Kidney epithelial cell (primary cell): ENCODE measurements around the gene TMEM179. TPM values are rescaled to one million over a fixed set of nuclear protein-coding genes. Genes with fewer than 3 reads are reported as not detected.

Source experiments
- DNase-seq: peaks from one replicate; pipeline ENCODE4 v3.0.0-alpha.2; 2010; ENCODE audit warnings: low read depth
- H3K27me3 ChIP-seq: 2 replicates; pipeline ENCODE4 v1.6.0; 2011; ENCODE audit warnings: low read length; ENCODE audit not compliant: control insufficient read depth, insufficient read depth
- H3K36me3 ChIP-seq: 2 replicates; pipeline ENCODE4 v1.5.1; 2011; ENCODE audit warnings: low read length; ENCODE audit not compliant: control insufficient read depth, insufficient read depth
- H3K4me3 ChIP-seq: 2 replicates; pipeline ENCODE4 v1.5.1; 2011; ENCODE audit warnings: low read depth, mild to moderate bottlenecking, control low read depth, low read length
- total RNA-seq: library from RNA; depleted of rRNA; stranded (reverse); fragments of >200 nt; gene quantifications from 2 replicates; pipeline ENCODE4 v1.2.3, GENCODE V29; 2015
- TF ChIP-seq, protein P1 (sequence below): IDR thresholded peaks from 2 replicates; pipeline ENCODE4 v1.5.1; 2011; ENCODE audit warnings: mild to moderate bottlenecking, moderate library complexity, low read length, control low read depth, inconsistent platforms; ENCODE audit not compliant: insufficient read depth, poor library complexity, severe bottlenecking

TMEM179 gene
- total RNA-seq, 1 donor from 2014 or later: not detected

DNA sequence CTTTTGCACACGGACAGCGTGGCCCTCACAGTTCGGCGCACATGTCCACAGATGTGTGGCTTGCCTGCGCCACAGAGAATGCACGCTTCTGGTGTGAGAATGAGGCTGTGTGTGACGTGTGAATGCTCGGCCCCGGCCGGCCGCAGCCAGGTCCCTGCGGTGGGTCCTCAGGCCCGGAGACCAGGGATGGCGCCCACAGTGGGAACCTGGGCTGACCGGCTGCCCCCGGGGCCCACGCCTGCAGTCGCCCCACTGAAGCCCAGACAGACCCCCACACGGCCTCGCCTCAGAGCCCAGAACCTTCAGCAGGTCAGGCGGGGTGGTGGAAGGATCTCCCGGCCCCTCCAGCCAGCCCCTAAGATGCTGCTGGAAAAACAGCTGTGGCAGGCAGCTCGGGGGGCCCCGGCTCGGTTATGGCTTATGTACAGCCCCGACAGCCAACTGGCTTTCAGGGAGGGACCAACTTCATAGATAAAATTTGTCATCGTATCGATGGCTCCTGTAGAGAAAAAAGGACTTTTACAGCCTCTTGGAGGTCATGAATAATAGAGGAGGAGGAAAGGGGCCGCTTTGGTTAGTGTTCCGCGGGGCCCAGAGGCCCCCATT, 29.5 kb downstream of the TMEM179 start:
- Histone ChIP-seq H3K4me3 (no peak overlapping the region), H3K36me3 (no peaks in the 10 kb centered on the region), H3K27me3 (peaks cover 38% of the 10 kb centered on the region)
- DNase-seq: no peak
- TF ChIP-seq, protein P1, sequence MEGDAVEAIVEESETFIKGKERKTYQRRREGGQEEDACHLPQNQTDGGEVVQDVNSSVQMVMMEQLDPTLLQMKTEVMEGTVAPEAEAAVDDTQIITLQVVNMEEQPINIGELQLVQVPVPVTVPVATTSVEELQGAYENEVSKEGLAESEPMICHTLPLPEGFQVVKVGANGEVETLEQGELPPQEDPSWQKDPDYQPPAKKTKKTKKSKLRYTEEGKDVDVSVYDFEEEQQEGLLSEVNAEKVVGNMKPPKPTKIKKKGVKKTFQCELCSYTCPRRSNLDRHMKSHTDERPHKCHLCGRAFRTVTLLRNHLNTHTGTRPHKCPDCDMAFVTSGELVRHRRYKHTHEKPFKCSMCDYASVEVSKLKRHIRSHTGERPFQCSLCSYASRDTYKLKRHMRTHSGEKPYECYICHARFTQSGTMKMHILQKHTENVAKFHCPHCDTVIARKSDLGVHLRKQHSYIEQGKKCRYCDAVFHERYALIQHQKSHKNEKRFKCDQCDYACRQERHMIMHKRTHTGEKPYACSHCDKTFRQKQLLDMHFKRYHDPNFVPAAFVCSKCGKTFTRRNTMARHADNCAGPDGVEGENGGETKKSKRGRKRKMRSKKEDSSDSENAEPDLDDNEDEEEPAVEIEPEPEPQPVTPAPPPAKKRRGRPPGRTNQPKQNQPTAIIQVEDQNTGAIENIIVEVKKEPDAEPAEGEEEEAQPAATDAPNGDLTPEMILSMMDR: no peak

DNA sequence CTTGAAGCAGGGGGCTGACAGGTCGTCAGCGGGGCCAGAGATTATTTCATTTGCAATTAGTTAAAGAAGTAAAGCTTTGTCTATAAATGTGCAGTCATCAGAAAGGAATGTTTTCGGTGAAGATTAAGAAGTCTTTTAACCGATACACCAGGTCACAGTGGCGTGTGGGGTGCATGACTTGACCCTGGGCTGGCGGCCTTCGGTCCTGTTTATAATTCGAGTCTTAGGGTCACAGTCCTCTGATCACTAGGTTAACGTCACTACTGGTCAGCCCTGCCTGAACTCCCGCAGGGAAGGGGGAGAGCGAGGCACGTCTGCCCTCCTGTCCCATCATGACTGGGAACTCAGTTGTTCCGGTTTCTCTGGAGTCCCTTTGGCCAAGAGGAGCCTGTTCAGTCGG, 30.0 kb downstream of the TMEM179 start:
- TF ChIP-seq, protein P1: no peak
- no peaks in the 10 kb centered on the region for H3K36me3 ChIP-seq
- H3K27me3 ChIP-seq: peaks cover 41% of the 10 kb centered on the region
- no peak for DNase-seq
- H3K4me3 ChIP-seq: no peak overlapping the region

DNA sequence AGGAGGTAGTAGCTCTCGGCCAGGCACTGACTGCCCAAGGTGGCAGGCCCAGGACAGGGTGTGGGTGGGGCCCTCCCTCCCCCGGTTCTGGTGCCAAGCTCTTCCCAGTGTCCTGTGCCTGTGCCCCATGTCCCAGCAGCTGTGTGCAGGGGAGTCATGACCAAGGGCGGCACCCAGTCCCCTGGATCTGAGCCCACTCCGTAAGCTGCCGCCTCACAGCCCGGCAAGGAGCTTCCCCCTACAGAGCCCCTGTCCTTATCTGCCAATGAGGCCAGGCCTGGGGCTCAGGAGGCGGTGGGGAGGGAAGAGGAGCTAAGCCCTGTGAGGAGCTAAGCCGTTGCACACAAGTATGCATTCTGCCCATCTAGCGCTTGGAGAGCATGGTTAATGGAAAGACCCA, 30.6 kb downstream of the TMEM179 start:
- TF ChIP-seq, protein P1: no peak
- no peak overlapping the region for H3K4me3 ChIP-seq
- H3K27me3 ChIP-seq: peaks cover 40% of the 10 kb centered on the region
- H3K36me3 ChIP-seq: no peaks in the 10 kb centered on the region
- no peak for DNase-seq

DNA sequence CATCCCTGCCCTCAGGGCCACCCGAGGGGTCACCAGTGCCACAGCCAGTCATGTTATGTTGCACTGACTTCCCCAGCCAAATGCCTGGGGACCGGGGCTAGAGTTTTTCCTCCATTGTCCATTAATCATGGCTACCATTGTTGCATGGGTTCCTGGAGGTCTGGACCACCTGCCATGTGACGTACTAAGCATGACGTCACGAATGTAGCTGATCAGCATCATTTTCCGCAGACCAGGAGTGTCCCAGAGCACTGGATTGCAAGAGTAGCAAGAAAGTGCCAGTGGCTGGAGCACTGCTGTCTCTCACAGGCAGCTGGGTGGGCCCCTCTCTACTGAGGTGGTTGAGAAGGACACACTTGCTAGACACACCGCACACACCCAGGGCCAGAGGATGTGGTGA, 31.9 kb downstream of the TMEM179 start:
- Histone ChIP-seq H3K27me3 (peaks cover 29% of the 10 kb centered on the region), H3K36me3 (no peaks in the 10 kb centered on the region), H3K4me3 (no peak overlapping the region)
- TF ChIP-seq, protein P1: no peak
- DNase-seq: no peak

DNA sequence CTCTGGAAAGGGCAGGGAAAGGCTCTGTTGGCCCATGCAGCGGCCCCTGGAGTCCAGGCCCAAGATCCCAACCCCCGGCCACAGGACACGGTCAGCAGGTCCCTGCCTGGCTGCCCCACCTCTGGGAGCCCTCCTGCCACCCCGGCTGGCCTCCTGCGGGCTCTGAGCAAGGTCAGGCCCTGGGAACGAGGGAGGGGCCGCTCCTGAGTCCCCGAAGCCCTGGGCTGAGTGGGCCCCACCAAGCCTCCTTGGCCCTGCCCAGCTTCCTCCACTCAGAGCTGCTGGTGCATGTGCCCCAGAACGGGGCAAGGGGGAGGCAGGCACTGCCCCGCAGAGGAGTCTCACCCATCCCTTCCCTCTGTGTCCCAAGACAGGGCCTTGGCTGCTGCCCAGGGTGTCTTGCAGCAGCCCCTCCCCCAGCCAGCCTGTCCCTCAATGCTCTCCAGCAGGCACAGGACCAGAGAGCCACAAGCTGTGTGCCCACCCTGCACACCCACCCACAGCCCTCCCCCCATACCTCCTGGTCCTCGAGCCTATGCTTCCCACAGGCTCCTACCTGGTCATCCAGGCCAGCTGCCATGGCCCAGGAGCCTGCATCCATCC, 32.4 kb downstream of the TMEM179 start:
- TF ChIP-seq, protein P1: no peak
- no peak for DNase-seq
- Histone ChIP-seq H3K36me3 (no peaks in the 10 kb centered on the region), H3K27me3 (peaks cover 26% of the 10 kb centered on the region), H3K4me3 (no peak overlapping the region)

DNA sequence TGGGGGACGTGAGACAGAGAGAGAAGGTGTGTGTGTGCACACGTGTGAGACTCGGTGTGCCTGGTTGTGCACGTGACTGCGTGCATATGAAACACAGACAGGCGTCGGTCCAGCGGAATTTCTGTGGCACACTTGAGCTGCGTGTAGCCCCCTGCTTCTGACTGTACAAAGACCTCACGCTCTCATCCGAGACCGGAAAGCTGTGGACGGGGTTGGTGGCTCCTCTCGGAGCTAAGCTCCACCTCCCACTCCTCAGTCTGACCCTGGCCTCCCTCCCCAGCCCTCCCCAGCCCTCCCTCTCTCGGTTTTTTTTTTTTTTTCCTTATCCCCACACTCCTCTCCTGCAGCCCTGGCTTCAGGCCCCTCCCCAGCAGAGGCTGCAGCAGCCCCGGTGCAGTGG, 33.3 kb downstream of the TMEM179 start:
- TF ChIP-seq, protein P1: no peak
- Histone ChIP-seq H3K4me3 (no peak overlapping the region), H3K27me3 (peaks cover 29% of the 10 kb centered on the region), H3K36me3 (no peaks in the 10 kb centered on the region)
- no peak for DNase-seq
